DMS 273 (cell line): Measurements from ENCODE around the gene ANO3.
A peak's percentile ranks its signal among the peaks of the same experiment; 100 is the strongest.

Experiments used
- DNase-seq: peaks from one replicate; lab custom pipeline; 2025; ENCODE audit not compliant: unreplicated experiment; lab: John Stamatoyannopoulos, UW

The ANO3 gene

GRCh38 chr11:26353010-26353409 is 21.1 kb downstream of the ANO3 start:
- no peak for DNase-seq

- DNase-seq, result no peak
These were observed 27.1 kb downstream of the ANO3 start for GRCh38 chr11:26359055-26359454.

GRCh38 chr11:26365284-26365683 is 33.4 kb downstream of the ANO3 start:
- no peak for DNase-seq

- no peak for DNase-seq
These were observed 45.7 kb downstream of the ANO3 start for GRCh38 chr11:26377619-26378018.

GRCh38 chr11:26399336-26399735 is 67.4 kb downstream of the ANO3 start:
- DNase-seq, result peak; percentile 46

GRCh38 chr11:26410706-26411366 is 78.9 kb downstream of the ANO3 start:
- no peak for DNase-seq

GRCh38 chr11:26412955-26413354 is 81.0 kb downstream of the ANO3 start:
- DNase-seq, result no peak

- DNase-seq, result no peak
These were observed 86.5 kb downstream of the ANO3 start for GRCh38 chr11:26418386-26418912.

GRCh38 chr11:26420331-26420730 is 88.4 kb downstream of the ANO3 start:
- no peak for DNase-seq

GRCh38 chr11:26424255-26424654 is 92.3 kb downstream of the ANO3 start:
- DNase-seq, result no peak

- DNase-seq, result no peak
These were observed 107.9 kb downstream of the ANO3 start for GRCh38 chr11:26439854-26440253.

- no peak for DNase-seq
These were observed 110.2 kb downstream of the ANO3 start for GRCh38 chr11:26442131-26442530.

- no peak for DNase-seq
These were observed 111.7 kb downstream of the ANO3 start for GRCh38 chr11:26443617-26444016.

GRCh38 chr11:26457636-26458035 is 125.7 kb downstream of the ANO3 start:
- DNase-seq, result no peak

GRCh38 chr11:26465274-26465673 is 133.3 kb downstream of the ANO3 start:
- no peak for DNase-seq

- DNase-seq, result no peak
These were observed 135.6 kb downstream of the ANO3 start for GRCh38 chr11:26467506-26467905.

GRCh38 chr11:26470992-26471391 is 139.1 kb downstream of the ANO3 start:
- DNase-seq, result no peak

- no peak for DNase-seq
These were observed 141.6 kb downstream of the ANO3 start for GRCh38 chr11:26473216-26474194.

GRCh38 chr11:26474401-26474800 is 142.5 kb downstream of the ANO3 start:
- no peak for DNase-seq

- no peak for DNase-seq
These were observed 145.5 kb downstream of the ANO3 start for GRCh38 chr11:26477396-26477795.

GRCh38 chr11:26478710-26479109 is 146.8 kb downstream of the ANO3 start:
- DNase-seq, result no peak

GRCh38 chr11:26480041-26480440 is 148.1 kb downstream of the ANO3 start:
- no peak for DNase-seq
